Stimulated activated CD8-positive, alpha-beta memory T cell treated with anti-CD3 and anti-CD28 coated beads, Interleukin-15, amount 100 ng/mL, for 24 hours (primary cell): ENCODE data around the gene TMEM151B.

Experiments
- DNase-seq: peaks from one replicate; pipeline ENCODE4 v3.0.0-alpha.2; 2020; ENCODE audit warnings: low read depth

TMEM151B gene

GRCh38 chr6:44278774-44279697, 8.8 kb downstream of the TMEM151B start:
- no peak for DNase-seq

- DNase-seq, result no peak
These were observed 13.9 kb downstream of the TMEM151B start for GRCh38 chr6:44284121-44284520.

- no peak for DNase-seq
These were observed 14.6 kb downstream of the TMEM151B start for GRCh38 chr6:44284867-44285266.

DNA sequence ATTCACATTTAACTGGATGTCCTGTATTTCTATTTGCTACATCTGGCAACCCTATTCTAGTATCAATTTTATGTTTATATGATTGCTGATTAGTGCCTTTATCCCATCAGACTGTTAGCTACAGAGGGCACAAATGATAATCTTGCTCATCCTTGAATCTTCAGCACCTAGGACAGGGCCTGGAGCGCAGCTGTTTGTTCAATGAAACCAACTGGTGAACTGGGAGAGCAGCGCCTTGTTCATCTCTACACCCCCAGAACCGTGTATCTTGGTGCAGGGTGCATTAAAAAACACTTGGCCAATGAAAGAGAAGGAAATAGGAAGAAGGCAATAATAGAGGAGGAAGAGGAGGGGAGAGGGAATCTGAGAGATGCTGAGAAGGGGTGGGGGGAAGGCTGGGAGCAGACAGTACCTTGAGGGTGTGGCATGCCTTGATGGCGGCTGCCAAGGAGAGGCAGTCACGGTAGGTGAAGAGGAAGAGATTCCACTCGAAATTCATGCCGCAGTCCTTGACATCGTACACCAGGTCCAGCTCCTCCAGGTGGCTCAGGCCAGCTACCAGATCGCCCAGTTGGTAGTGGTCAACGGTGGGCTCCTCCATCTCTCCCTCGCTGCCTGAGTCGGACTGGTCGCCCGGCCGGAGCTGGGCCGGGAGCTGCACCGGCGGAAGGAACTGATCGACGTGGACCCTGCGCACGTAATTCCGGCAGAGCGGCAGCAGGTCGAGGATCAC, 15.5 kb downstream of the TMEM151B start:
- DNase-seq, result no peak

DNA sequence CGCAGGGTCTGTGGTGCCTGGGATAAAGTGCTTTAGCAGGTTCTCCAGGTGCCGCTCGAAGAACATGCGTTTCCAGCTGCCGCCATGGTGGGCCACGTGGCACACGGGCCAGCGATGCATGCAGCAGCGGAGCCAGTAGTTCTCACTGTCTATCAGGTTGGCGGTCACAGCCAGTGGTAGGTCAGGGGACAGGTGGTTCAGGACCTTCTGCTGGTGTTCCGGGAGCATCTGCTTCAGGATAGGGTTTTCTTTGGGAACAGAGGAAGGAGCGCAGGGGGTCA, 16.0 kb downstream of the TMEM151B start:
- DNase-seq, result no peak

- no peak for DNase-seq
These were observed 16.5 kb downstream of the TMEM151B start for GRCh38 chr6:44286747-44287146.

DNA sequence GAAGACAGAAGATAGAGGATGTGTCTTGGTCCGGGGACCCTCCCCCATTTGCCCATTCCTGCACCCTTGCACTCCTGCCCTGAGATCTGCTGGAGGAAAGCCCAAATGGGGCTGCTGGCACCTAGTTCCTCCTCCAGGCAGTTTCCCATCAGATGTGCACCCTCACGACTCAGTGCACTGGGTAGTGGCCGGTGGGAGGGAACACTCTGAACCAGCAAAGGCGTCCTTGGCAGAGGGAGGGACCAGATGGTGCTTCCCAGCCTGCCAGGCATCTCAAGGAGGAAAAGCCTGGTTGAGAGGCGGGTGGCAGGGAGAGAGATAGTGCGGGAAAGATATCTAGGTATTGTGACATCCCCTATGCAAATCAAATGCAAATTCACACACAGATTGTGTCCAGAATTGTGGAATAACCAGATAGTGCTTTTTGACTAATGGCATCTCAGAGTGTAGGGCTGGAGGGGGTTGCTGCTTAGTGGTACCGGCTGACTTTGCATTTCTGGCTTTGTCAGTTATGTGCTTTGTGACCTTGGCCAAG, 19.5 kb downstream of the TMEM151B start:
- DNase-seq, result no peak

- DNase-seq, result no peak
These were observed 21.6 kb downstream of the TMEM151B start for GRCh38 chr6:44291841-44292240.

DNA sequence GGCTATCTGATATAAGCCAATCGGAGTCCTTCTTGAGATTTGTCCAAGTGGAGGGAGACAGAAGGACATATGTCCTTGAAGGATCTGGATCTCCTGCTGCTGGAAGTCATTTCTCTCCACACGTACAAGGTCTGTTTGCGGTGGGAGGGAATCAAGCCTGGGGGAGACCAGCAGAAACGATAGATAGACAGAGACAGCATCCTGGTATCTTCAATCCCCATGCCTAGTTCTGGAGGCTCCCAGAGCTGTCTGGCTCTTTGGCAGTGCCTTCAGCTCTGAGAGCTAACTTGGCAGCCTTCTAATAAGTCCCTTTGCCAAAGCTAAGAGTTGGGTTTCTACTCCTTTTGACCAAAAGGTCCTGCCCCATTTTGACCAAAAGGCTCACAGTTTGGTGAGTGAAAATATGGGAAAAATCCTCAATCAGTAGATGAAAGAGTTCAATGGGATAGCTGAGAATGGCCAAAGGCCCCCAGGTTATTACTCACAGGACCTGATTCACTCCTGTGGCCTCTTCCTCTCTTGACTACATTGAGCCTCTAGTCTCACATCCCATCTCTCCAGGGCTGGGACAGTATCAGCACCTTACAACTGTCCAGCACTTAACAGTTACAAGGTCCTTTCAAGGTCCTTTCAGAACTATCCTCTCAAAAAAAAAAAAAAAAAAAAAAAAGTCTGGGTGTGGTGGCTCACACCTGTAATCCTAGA, 22.6 kb downstream of the TMEM151B start:
- DNase-seq, result no peak

DNA sequence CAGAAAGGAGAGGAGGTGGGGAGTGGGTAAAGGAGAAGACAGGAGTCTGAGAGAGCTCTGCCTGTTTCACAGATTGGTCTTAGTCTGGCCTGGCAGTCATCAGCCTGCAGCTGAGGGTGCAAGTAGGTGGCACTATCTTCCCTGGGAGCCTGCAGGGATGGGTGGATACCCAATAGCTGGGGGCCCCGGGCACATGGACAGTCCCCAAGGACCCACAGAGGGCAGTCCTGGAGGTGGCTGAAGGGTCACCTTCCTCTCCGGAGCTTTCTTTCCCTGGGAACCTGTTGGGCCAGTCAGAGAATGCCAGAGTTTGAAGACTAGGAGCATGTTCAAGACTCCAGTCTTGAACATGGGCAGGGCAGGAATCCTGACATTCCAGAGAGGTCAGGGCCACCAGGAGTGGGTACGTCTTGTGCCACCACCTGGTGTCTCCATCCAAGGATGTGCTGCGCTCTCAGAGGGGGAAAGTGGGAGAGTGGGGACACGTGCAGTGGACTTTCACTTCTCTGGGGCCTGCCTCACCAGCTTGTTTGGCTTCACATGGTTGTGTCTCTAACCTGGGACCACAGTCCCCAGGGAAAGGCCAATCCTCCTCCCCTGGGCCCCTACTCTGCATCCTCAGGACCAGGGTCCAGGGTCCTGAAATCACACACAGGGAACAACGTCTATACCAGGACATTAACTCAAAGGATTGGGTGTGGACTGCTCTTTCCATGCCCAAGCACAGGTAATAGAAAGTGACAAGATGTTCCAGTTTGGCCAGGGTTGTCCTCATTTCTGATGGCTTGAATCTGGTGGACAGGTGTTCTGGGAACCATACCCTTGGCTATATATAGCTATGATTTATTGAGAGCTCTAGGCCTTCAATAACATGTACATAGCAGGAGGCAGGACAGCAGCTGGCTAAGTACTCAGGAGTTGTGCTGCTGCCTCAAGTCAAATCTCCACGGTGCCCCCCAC, 24.9 kb downstream of the TMEM151B start:
- no peak for DNase-seq

- DNase-seq, result peak; percentile 24
These were observed 27.1 kb downstream of the TMEM151B start for GRCh38 chr6:44297063-44298038.

- no peak for DNase-seq
These were observed 28.0 kb downstream of the TMEM151B start for GRCh38 chr6:44298055-44298803.

DNA sequence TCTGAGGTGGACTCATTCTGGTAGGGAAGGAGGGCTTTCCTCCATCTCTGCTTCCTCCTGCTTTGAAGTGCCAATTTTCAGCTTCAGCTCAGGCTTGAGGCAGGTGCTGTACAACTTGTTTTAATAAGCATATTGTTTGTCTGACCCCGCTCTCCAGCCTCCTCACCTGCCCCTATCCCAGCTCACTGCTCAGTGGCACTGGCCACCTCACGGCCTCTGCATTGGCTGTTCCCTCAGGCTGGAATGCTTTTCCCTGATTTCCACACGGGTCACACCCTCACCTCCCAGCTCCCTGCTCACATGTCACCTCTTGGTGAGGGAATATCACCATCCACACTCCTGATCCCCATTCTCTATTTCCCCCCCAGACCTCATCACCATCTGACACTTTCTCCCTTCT, 28.6 kb downstream of the TMEM151B start:
- DNase-seq, result no peak

DNA sequence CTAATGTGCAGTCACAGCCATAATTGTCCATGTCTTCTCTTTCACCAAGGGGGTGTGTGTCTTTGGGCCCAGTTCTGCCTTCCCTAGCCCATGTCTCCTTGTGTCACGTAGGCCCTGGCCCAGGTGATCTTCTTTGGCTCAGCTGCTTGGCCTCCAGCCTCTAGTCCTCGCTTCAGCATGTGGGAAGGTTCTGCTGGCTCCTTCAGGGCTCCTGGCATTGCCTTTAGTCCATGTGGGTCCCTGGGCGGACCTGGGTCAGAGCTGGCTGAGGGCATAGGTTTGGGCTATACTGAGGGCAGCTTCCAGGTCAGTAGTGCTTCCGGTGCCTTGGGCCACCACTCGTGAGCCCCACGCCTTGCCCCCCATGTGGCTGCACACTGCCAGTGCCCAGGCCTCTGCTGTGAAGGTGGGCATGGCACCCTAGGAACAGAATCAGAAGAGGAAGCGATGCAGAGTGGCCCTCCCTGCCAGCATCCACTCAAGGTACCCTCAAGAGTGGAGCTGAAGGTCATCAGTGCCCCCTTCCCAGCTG, 30.1 kb downstream of the TMEM151B start:
- DNase-seq, result no peak

GRCh38 chr6:44301106-44301505, 30.9 kb downstream of the TMEM151B start:
- no peak for DNase-seq

GRCh38 chr6:44301782-44302564, 31.7 kb downstream of the TMEM151B start:
- DNase-seq, result no peak

- DNase-seq, result no peak
These were observed 32.6 kb downstream of the TMEM151B start for GRCh38 chr6:44302856-44303255.

DNA sequence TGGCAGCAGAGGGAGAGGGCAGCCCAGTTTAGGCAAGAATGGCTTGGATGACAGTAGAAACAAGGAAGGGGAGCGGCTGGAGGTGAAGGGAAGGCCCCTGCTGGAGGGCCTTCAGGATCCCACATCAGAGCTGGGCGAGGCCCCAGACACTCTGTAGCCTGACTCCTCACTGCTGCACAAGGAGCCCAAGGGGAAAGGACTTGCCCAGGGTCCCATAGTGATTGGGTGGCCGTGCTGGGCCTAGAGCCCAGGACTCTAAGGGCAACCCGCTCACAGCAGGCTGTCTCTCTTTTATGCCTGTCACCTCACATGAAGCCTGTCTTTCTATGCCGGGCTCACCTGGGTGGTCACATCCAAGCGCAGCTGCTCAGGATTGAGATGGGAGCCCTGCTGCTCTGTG, 33.6 kb downstream of the TMEM151B start:
- DNase-seq, result no peak
